Calu3 (cell line): Measurements from ENCODE around the gene LRRC25. TPM values are rescaled to one million over a fixed set of nuclear protein-coding genes. Genes with fewer than 3 reads are reported as not detected.

ENCODE experiments used
- BruUV-seq: library from RNA; stranded (reverse); fragments of 400-500 nt; replicated peaks from 2 replicates; lab custom pipeline; 2021; lab: Mats Ljungman, UMichigan
- CTCF ChIA-PET: fragments of 300-600 bp; sonication (Branson Sonifier 250); formaldehyde crosslinking; loops from one replicate; lab custom pipeline; 2022; ENCODE audit warnings: antibody characterized with exemption; lab: Charles Lee
- DNase-seq: peaks from one replicate; pipeline ENCODE4 v3.0.0; 2022
- H3K27ac Mint-ChIP-seq: one replicate; pipeline ENCODE4 v1.8.0; 2022; ENCODE audit warnings: mixed read lengths; ENCODE audit not compliant: unreplicated experiment
- H3K27me3 Mint-ChIP-seq: one replicate; pipeline ENCODE4 v1.8.0; 2022; ENCODE audit warnings: mixed read lengths; ENCODE audit not compliant: unreplicated experiment
- H3K36me3 Mint-ChIP-seq: one replicate; pipeline ENCODE4 v1.8.0; 2022; ENCODE audit warnings: mild to moderate bottlenecking, moderate library complexity, mixed read lengths; ENCODE audit not compliant: insufficient read depth, unreplicated experiment
- H3K4me1 Mint-ChIP-seq: one replicate; pipeline ENCODE4 v1.8.0; 2022; ENCODE audit warnings: mild to moderate bottlenecking, low read depth, mixed read lengths; ENCODE audit not compliant: unreplicated experiment
- H3K4me3 Mint-ChIP-seq: one replicate; pipeline ENCODE4 v1.8.0; 2022; ENCODE audit warnings: mild to moderate bottlenecking, low read depth, moderate library complexity, mixed read lengths; ENCODE audit not compliant: unreplicated experiment
- H3K9me3 Mint-ChIP-seq: one replicate; pipeline ENCODE4 v1.8.0; 2022; ENCODE audit warnings: low read depth, mixed read lengths; ENCODE audit not compliant: unreplicated experiment
- CTCF ChIP-seq: fragments of 200-600 bp; IDR thresholded peaks from one replicate; pipeline ENCODE4 v1.8.0; 2022; ENCODE audit warnings: antibody characterized with exemption; ENCODE audit not compliant: unreplicated experiment
- intact Hi-C: fragments of 100-400 bp; cut with micrococcal nuclease; formaldehyde crosslinking; loops from one replicate; pipeline ENCODE4 v1.10.0; 2022; ENCODE audit not compliant: unreplicated experiment
- microRNA-seq: library from miRNA; unstranded; fragments of <30 nt; microRNA quantifications from one replicate; pipeline ENCODE4 v1.2.0, GENCODE V29; 2022
- total RNA-seq: library from RNA; stranded (reverse); gene quantifications from 2 replicates; pipeline ENCODE4 v1.2.3, GENCODE V29; 2022

The LRRC25 gene
- total RNA-seq, 1 experiment from 2014 or later = not detected

GRCh38 chr19:18342090-18342632 is 55.3 kb downstream of the LRRC25 start:
- no peak for TF ChIP-seq CTCF
- intact Hi-C loops = no loop called here
- no peak overlapping the region for H3K27ac Mint-ChIP-seq
- no peak for DNase-seq
- H3K4me1 Mint-ChIP-seq = peaks cover 17% of the 10 kb centered on the region
- BruUV-seq = no TSS peak
- CTCF ChIA-PET = no interaction called here
- no peaks in the 10 kb centered on the region for H3K9me3 Mint-ChIP-seq
- H3K27me3 Mint-ChIP-seq = no peaks in the 10 kb centered on the region
- no peak overlapping the region for H3K4me3 Mint-ChIP-seq
- peaks cover 42% of the 10 kb centered on the region for H3K36me3 Mint-ChIP-seq

Small RNA genes lying within 50 kb of the gene (microRNA-seq; reads per million reads assigned to microRNA genes)
- 5.3 reads per million, percentile 16 among the genes with 10 or more reads in this experiment for gene MIR3189

Other genes starting within 250 kb of the LRRC25 start
- gene PIK3R2, start 244.5 kb downstream of the LRRC25 start, total RNA-seq = 22.5 and 23.2 TPM in 2 replicates
- gene IFI30, start 223.8 kb downstream of the LRRC25 start, total RNA-seq = 22.4 and 41.8 TPM in 2 replicates
- 10.9 and 11.5 TPM in 2 replicates for gene MPV17L2, start 204.4 kb downstream of the LRRC25 start, total RNA-seq
- gene RAB3A, start 193.6 kb downstream of the LRRC25 start, total RNA-seq = 1.9 TPM in 2 replicates
- 0.90 and 2.4 TPM in 2 replicates for gene PDE4C, start 171.2 kb downstream of the LRRC25 start, total RNA-seq
- 1.5 and 1.6 TPM in 2 replicates for gene IQCN, start 123.2 kb downstream of the LRRC25 start, total RNA-seq
- gene JUND, start 116.0 kb downstream of the LRRC25 start, total RNA-seq = 44.9 and 60.9 TPM in 2 replicates
- gene LSM4, start 74.5 kb downstream of the LRRC25 start, total RNA-seq = 111 and 115 TPM in 2 replicates
- 27.9 and 42.0 TPM in 2 replicates for gene PGPEP1, start 57.0 kb downstream of the LRRC25 start, total RNA-seq
- 56.6 and 80.3 TPM in 2 replicates for gene GDF15, start 11.5 kb downstream of the LRRC25 start, total RNA-seq
- 38.8 and 51.5 TPM in 2 replicates for gene SSBP4, start 21.8 kb upstream of the LRRC25 start, total RNA-seq
- gene ISYNA1, start 40.5 kb upstream of the LRRC25 start, total RNA-seq = 94.9 and 114 TPM in 2 replicates
- 11.0 and 12.5 TPM in 2 replicates for gene ELL, start 124.4 kb upstream of the LRRC25 start, total RNA-seq
- 123 and 126 TPM in 2 replicates for gene FKBP8, start 146.0 kb upstream of the LRRC25 start, total RNA-seq
- 61.0 and 61.5 TPM in 2 replicates for gene KXD1, start 160.2 kb upstream of the LRRC25 start, total RNA-seq
- gene UBA52, start 174.2 kb upstream of the LRRC25 start, total RNA-seq = 620 and 627 TPM in 2 replicates
- 39.9 and 40.1 TPM in 2 replicates for gene REX1BD, start 191.2 kb upstream of the LRRC25 start, total RNA-seq
- 1.1 TPM in 1 of 2 replicates, not detected in the other for gene CRLF1, start 209.2 kb upstream of the LRRC25 start, total RNA-seq
- gene TMEM59L, start 215.2 kb upstream of the LRRC25 start, total RNA-seq = 0.71 TPM in 1 of 2 replicates, not detected in the other
- 7.2 and 7.5 TPM in 2 replicates for gene KLHL26, start 239.4 kb upstream of the LRRC25 start, total RNA-seq